Colonic mucosa (tissue), 4 donors: Measurements from ENCODE around the gene MEI1. TPM values are rescaled to one million over a fixed set of nuclear protein-coding genes. Genes with fewer than 3 reads are reported as not detected.
"Not testable (repeated sequence)": the region's sequence is repeated elsewhere in the genome, so short reads cannot be mapped to it uniquely, and the experiment has no call there.

Source experiments
- DNase-seq: peaks from one replicate; pipeline ENCODE4 v3.0.0-alpha.2; 2020
- H3K27ac ChIP-seq: fragments of 200-600 bp; one replicate; pipeline ENCODE4 v1.8.0; 2021
- H3K27me3 ChIP-seq: fragments of 200-600 bp; one replicate; pipeline ENCODE4 v1.8.0; 2021
- H3K36me3 ChIP-seq: fragments of 200-600 bp; one replicate; pipeline ENCODE4 v1.8.0; 2021
- H3K4me1 ChIP-seq: fragments of 200-600 bp; one replicate; pipeline ENCODE4 v1.8.0; 2021; ENCODE audit warnings: mild to moderate bottlenecking
- H3K4me3 ChIP-seq: fragments of 200-600 bp; one replicate; pipeline ENCODE4 v1.8.0; 2021
- H3K9ac ChIP-seq, 2 donors: one replicate each; pipeline ENCODE4 v1.7.0; 2013; ENCODE audit warnings: control low read depth in 2 of 2, low read depth in 2 of 2, low read length in 2 of 2
- H3K9me3 ChIP-seq: fragments of 200-600 bp; one replicate; pipeline ENCODE4 v1.8.0; 2021
- intact Hi-C: fragments of 100-400 bp; cut with DNase I; formaldehyde crosslinking; loops from one replicate; pipeline ENCODE4 v1.14.1; 2022
- total RNA-seq, 2 donors: library from RNA; stranded (reverse); fragmentation: NEBNext Ultra II Directional in 1 of 2; extraction: Animal tissue kit (Norgen Biotek cat#: 25700) in 1 of 2; gene quantifications; one replicate each; pipeline ENCODE4 v1.2.1, GENCODE V29; 2021
- TF ChIP-seq, protein P1 (sequence below): fragments of 200-600 bp; IDR thresholded peaks from one replicate; pipeline ENCODE4 v1.8.0; 2022; ENCODE audit warnings: antibody characterized with exemption, mild to moderate bottlenecking
- donor health status: healthy.
- donor health status: DM: no; HTN: no; CAD: no.
- donor health status: DM: no; HTN: no; CAD: no.

The MEI1 gene
- total RNA-seq, 2 donors from 2014 or later = 1.8 to 1.9 TPM

DNA sequence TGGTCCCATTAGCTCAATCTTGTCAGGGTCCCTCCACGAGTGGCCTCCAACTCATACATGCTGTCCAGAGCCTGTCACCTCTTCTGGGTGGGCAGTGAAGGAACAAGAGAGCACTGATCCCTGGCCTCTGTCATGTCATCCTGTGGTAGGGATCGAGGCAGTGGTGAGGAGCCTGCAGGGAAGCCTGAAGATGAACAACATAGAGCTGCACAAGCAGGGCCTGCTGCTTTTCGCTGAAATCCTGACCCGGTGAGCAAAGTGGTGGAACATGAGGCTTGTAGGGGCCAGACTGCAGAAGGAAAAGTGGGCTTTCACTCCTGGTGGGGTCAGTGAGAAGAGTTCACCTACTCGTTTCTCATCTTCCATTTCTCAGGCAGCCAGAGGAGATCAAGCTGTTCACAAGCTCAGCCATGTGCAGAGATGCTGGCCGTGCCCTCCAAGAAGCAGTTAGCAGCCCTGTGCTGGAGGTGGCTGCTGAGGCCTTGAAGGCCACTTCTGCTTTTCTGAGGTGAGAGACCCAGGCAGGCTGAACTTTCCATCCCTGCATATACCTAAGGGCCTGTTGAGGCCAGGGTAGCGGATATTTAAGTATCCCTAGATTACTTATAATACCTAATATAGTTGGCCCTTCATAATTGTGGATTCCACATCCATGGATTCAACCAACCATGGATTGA lies 32.9 kb downstream of the MEI1 start:
- H3K4me3 ChIP-seq = no peak overlapping the region
- no peaks in the 10 kb centered on the region for H3K4me1 ChIP-seq
- H3K27me3 ChIP-seq = no peaks in the 10 kb centered on the region
- TF ChIP-seq, protein P1, sequence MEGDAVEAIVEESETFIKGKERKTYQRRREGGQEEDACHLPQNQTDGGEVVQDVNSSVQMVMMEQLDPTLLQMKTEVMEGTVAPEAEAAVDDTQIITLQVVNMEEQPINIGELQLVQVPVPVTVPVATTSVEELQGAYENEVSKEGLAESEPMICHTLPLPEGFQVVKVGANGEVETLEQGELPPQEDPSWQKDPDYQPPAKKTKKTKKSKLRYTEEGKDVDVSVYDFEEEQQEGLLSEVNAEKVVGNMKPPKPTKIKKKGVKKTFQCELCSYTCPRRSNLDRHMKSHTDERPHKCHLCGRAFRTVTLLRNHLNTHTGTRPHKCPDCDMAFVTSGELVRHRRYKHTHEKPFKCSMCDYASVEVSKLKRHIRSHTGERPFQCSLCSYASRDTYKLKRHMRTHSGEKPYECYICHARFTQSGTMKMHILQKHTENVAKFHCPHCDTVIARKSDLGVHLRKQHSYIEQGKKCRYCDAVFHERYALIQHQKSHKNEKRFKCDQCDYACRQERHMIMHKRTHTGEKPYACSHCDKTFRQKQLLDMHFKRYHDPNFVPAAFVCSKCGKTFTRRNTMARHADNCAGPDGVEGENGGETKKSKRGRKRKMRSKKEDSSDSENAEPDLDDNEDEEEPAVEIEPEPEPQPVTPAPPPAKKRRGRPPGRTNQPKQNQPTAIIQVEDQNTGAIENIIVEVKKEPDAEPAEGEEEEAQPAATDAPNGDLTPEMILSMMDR = no peak
- no peak overlapping the region for H3K27ac ChIP-seq
- no peaks in the 10 kb centered on the region for H3K9me3 ChIP-seq
- intact Hi-C loops = no loop called here
- no peak for DNase-seq
- no peak overlapping the region for H3K9ac ChIP-seq
- H3K36me3 ChIP-seq = no peaks in the 10 kb centered on the region

DNA sequence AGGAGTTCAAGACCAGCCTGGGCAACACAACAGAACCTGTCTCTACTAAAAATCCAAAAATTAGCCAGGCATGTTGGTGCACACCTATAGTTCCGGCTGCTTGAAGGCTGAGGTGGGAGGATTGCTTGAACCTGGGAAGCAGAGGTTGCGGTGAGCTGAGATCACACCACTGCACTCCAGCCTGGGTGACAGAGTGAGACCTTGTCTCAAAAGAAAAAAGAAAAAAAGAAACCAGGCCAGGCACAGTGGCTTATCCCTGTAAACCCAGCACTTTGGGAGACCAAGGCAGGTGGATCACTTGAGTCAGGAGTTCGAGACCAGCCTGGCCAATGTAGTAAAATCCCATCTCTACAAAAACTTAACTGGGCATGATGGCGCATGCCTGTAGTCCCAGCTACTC lies 33.9 kb downstream of the MEI1 start:
- H3K4me3 ChIP-seq, H3K9me3 ChIP-seq, DNase-seq, H3K36me3 ChIP-seq, intact Hi-C loops, H3K27ac ChIP-seq, H3K27me3 ChIP-seq, H3K4me1 ChIP-seq, H3K9ac ChIP-seq: not testable (repeated sequence)

DNA sequence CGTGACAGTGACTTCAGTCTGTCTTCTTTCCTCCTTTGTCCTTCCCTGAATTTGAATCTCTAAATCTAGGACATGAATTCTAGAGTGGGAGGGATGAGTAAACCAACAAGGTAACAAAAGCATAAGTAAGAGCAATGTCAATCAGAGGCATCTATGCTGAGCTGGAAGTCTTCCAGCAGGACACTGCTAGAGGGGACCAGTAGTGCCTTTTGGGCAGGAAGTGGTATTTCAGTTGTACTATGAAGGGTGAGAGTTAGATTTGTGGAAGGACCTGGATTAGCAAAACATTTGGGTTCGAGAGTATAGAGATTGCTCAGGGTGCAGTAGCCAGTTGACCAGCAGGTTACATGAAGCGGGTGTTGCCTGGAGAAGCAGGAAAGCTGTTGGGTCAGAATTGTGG lies 40.3 kb downstream of the MEI1 start:
- no peak overlapping the region for H3K27ac ChIP-seq
- intact Hi-C loops = no loop called here
- DNase-seq = no peak
- no peaks in the 10 kb centered on the region for H3K27me3 ChIP-seq
- H3K9ac ChIP-seq = no peak overlapping the region
- TF ChIP-seq, protein P1 = no peak
- no peaks in the 10 kb centered on the region for H3K36me3 ChIP-seq
- H3K4me1 ChIP-seq = no peaks in the 10 kb centered on the region
- no peak overlapping the region for H3K4me3 ChIP-seq
- H3K9me3 ChIP-seq = no peaks in the 10 kb centered on the region

DNA sequence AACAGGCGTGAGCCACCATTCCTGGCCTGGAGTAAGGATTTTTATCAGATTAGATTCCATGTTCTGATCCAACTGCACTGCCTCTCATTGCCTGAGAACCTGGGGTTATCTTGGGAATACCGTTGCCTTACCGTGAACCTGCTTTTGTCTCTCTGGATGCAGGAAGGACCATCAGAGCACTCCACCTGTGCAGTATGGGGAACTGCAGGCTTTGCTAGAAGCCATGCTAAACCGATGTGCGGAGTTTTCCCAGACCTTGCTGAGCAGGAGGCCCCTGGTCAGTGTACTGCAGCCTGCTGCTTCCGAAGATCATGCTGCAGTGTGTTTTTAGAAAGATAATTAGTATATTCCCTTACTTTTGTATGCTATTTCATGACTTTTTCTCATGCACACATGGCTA lies 43.6 kb downstream of the MEI1 start:
- intact Hi-C loops = no loop called here
- no peaks in the 10 kb centered on the region for H3K9me3 ChIP-seq
- TF ChIP-seq, protein P1 = no peak
- no peaks in the 10 kb centered on the region for H3K4me1 ChIP-seq
- no peak overlapping the region for H3K4me3 ChIP-seq
- no peak for DNase-seq
- H3K27ac ChIP-seq = no peak overlapping the region
- no peak overlapping the region for H3K9ac ChIP-seq
- H3K36me3 ChIP-seq = no peaks in the 10 kb centered on the region
- H3K27me3 ChIP-seq = no peaks in the 10 kb centered on the region

DNA sequence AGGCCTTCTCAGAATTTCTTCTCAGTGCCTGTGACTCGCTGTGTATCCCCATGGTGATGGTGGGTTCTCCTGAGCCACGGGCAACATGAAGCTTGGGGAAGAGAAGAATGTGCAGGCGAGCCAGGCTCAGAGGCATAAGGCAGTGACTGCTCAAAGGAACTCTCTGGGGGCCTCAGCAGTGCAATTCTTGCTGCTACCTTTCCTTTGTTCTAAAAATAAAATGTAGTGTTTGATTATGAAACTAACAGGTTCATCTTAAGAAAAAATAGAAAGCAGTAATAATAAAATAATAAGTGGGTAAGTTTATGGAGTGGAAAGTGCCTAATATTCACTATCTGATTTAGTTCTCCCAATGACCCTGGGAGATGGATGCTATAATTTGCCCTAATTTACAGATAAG lies 46.7 kb downstream of the MEI1 start:
- no peak overlapping the region for H3K27ac ChIP-seq
- no peaks in the 10 kb centered on the region for H3K36me3 ChIP-seq
- no peaks in the 10 kb centered on the region for H3K9me3 ChIP-seq
- no peak for DNase-seq
- H3K4me3 ChIP-seq = no peak overlapping the region
- H3K27me3 ChIP-seq = no peaks in the 10 kb centered on the region
- H3K4me1 ChIP-seq = no peaks in the 10 kb centered on the region
- intact Hi-C loops = loop anchor here (5.0 kb wide), 1 partner anchor 196 kb away; no protein-coding TSS in a partner anchor
- no peak overlapping the region for H3K9ac ChIP-seq
- TF ChIP-seq, protein P1 = no peak

DNA sequence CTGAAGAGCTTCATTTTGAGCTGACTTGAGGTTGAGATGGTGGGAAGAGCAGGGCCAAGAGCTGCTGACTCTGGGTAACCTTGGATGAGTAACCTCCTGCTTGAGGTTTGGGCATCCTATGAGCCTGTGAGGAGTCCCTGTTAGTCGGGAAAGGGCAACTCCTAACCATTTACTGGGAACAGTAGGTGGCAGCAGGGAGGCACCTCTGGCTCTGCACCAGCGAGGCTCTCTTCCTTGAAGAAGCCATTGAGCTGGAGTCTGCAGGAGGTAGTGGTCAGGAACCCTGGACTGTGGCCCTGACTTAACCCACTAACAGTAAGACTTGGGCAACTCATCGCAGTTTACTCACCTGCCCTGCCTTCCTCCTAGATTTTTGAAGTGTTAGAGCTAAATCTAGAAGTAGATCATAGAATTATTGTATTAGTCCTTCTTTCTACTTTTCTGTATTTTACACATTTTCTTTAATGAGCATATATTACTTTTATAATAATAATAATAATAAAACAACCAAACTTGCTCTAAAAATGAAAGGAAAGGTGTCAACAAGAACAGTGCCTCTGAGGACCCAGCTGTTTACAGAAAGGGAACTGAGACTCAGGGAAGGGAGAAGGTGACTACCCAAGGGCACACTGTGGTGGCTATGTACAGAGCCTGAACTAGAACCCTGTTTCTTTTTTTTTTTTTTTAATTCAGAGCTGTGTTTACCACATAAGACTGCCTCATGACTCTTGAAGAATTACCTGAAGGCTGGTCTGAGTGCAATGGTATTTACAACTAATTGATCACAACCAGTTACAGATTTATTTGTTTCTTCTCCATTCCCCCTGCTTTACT lies 47.5 kb downstream of the MEI1 start:
- peak; percentile 79 for DNase-seq
- TF ChIP-seq, protein P1 = peak; percentile 67
- Histone ChIP-seq H3K4me1 (no peaks in the 10 kb centered on the region), H3K4me3 (no peak overlapping the region), H3K9ac (no peak overlapping the region), H3K9me3 (no peaks in the 10 kb centered on the region), H3K36me3 (no peaks in the 10 kb centered on the region), H3K27me3 (no peaks in the 10 kb centered on the region), H3K27ac (no peak overlapping the region)
- intact Hi-C loops = loop anchor here (5.0 kb wide), 1 partner anchor 196 kb away; no protein-coding TSS in a partner anchor
